GM23338 (cell line): Measurements from ENCODE around the gene DNAJB6. TPM values are rescaled to one million over a fixed set of nuclear protein-coding genes. Genes with fewer than 3 reads are reported as not detected.

Experiments
- ATAC-seq: fragments of 200-7000 bp; cut with Tn5 transposase; 3 replicates; pipeline ENCODE4 v1.9.1; 2020
- DNase-seq: peaks from one replicate; pipeline ENCODE4 v3.0.0-alpha.2; 2015; ENCODE audit warnings: low spot score
- H2AFZ ChIP-seq: fragments of 200-600 bp; sonication (generic); 2 replicates; pipeline ENCODE4 v1.8.0; 2016; ENCODE audit warnings: antibody characterized with exemption, mild to moderate bottlenecking, moderate library complexity
- H3F3A ChIP-seq: fragments of 200-600 bp; sonication (generic); replicated peaks from 2 replicates; pipeline ENCODE4 v1.8.0; 2017; ENCODE audit warnings: antibody characterized with exemption, mixed run types, low read depth
- H3K27ac ChIP-seq: fragments of 200-600 bp; sonication (generic); 2 replicates; pipeline ENCODE4 v1.6.1; 2016; ENCODE audit warnings: low read depth
- H3K27me3 ChIP-seq: fragments of 200-600 bp; sonication (generic); 2 replicates; pipeline ENCODE4 v1.8.0; 2016; ENCODE audit warnings: mild to moderate bottlenecking, mixed run types, moderate library complexity; ENCODE audit not compliant: insufficient read depth
- H3K36me3 ChIP-seq: fragments of 200-600 bp; sonication (generic); 2 replicates; pipeline ENCODE4 v1.8.0; 2016; ENCODE audit warnings: mild to moderate bottlenecking; ENCODE audit not compliant: insufficient read depth
- H3K4me1 ChIP-seq: fragments of 200-600 bp; sonication (generic); 2 replicates; pipeline ENCODE4 v1.8.0; 2016; ENCODE audit warnings: mild to moderate bottlenecking, moderate library complexity; ENCODE audit not compliant: insufficient read depth
- H3K4me2 ChIP-seq: fragments of 200-600 bp; sonication (generic); 2 replicates; pipeline ENCODE4 v1.7.1; 2017; ENCODE audit warnings: mixed run types
- H3K4me3 ChIP-seq: fragments of 200-600 bp; sonication (generic); 2 replicates; pipeline ENCODE4 v1.6.1; 2016; ENCODE audit warnings: mixed run types
- H3K79me2 ChIP-seq: fragments of 200-600 bp; sonication (generic); replicated peaks from 2 replicates; pipeline ENCODE4 v1.8.0; 2017; ENCODE audit warnings: mild to moderate bottlenecking; ENCODE audit not compliant: insufficient read depth
- H3K9me2 ChIP-seq: fragments of 200-600 bp; sonication (generic); 2 replicates; pipeline ENCODE4 v1.8.0; 2017; ENCODE audit not compliant: insufficient read depth
- H4K20me1 ChIP-seq: fragments of 200-600 bp; sonication (generic); replicated peaks from 2 replicates; pipeline ENCODE4 v1.8.0; 2017; ENCODE audit warnings: mild to moderate bottlenecking; ENCODE audit not compliant: insufficient read depth
- H3K27ac Mint-ChIP-seq: 2 replicates; pipeline ENCODE4 v1.8.0; 2020; ENCODE audit warnings: inconsistent platforms, mild to moderate bottlenecking, moderate library complexity, mixed read lengths
- H3K27me3 Mint-ChIP-seq: 3 replicates; pipeline ENCODE4 v1.8.0; 2022; ENCODE audit warnings: low read depth, mild to moderate bottlenecking, moderate library complexity, mixed read lengths, inconsistent platforms; ENCODE audit not compliant: insufficient read depth, poor library complexity
- H3K36me3 Mint-ChIP-seq: 3 replicates; pipeline ENCODE4 v1.8.0; 2021; ENCODE audit warnings: low read depth, mild to moderate bottlenecking, inconsistent platforms, moderate library complexity, mixed read lengths
- H3K4me1 Mint-ChIP-seq: 3 replicates; pipeline ENCODE4 v1.8.0; 2020; ENCODE audit warnings: mild to moderate bottlenecking, inconsistent platforms, mixed read lengths
- H3K4me3 Mint-ChIP-seq: 3 replicates; pipeline ENCODE4 v1.8.0; 2021; ENCODE audit warnings: moderate library complexity, mild to moderate bottlenecking, inconsistent platforms, mixed read lengths
- H3K9me3 Mint-ChIP-seq: 3 replicates; pipeline ENCODE4 v1.8.0; 2020; ENCODE audit warnings: moderate library complexity, mild to moderate bottlenecking, inconsistent platforms, mixed read lengths
- CREB1 ChIP-seq: fragments of 250-450 bp; sonication (Bioruptor Pico); IDR thresholded peaks from 2 replicates; pipeline ENCODE4 v1.5.0; 2020; ENCODE audit warnings: low read depth, mild to moderate bottlenecking, moderate library complexity
- EZH2 ChIP-seq: fragments of 200-600 bp; sonication (generic); IDR thresholded peaks from one replicate; pipeline ENCODE4 v1.8.0; 2017; ENCODE audit warnings: antibody characterized with exemption, mild to moderate bottlenecking, low read depth; ENCODE audit not compliant: unreplicated experiment
- EZH2phosphoT487 ChIP-seq: fragments of 200-600 bp; sonication (generic); IDR thresholded peaks from one replicate; pipeline ENCODE4 v1.8.1; 2018; ENCODE audit warnings: antibody characterized with exemption; ENCODE audit not compliant: unreplicated experiment
- JUNB ChIP-seq: IDR thresholded peaks from one replicate; pipeline ENCODE4 v1.6.1; 2016; ENCODE audit warnings: antibody characterized with exemption; ENCODE audit not compliant: unreplicated experiment
- NANOG ChIP-seq: IDR thresholded peaks from 2 replicates; pipeline ENCODE4 v1.6.1; 2016; ENCODE audit warnings: antibody characterized with exemption, borderline replicate concordance
- POLR2AphosphoS5 ChIP-seq: IDR thresholded peaks from 2 replicates; pipeline ENCODE4 v1.6.1; 2016; ENCODE audit warnings: antibody characterized with exemption, low read depth
- ZNF114 ChIP-seq: fragments of 250-450 bp; sonication (Bioruptor Pico); IDR thresholded peaks from 2 replicates; pipeline ENCODE4 v1.5.0; 2020; ENCODE audit warnings: mild to moderate bottlenecking, moderate library complexity
- ZNF331 ChIP-seq: fragments of 250-450 bp; sonication (Bioruptor Pico); IDR thresholded peaks from 2 replicates; pipeline ENCODE4 v1.5.0; 2020; ENCODE audit warnings: low read depth, mild to moderate bottlenecking, moderate library complexity
- polyA plus RNA-seq: library from polyadenylated mRNA; unstranded; fragments of >200 nt; fragmentation: Nextera tagmentation; extraction: Ambion mirVana; gene quantifications from 2 replicates; pipeline ENCODE4 v1.2.1, GENCODE V29; 2016
- total RNA-seq: library from RNA; depleted of rRNA; stranded (reverse); fragments of >200 nt; shearing (Covaris generic); gene quantifications from 2 replicates; pipeline ENCODE4 v1.2.3, GENCODE V29; 2014
- TF ChIP-seq, protein P1 (sequence below): fragments of 250-450 bp; sonication (Bioruptor Pico); IDR thresholded peaks from 2 replicates; pipeline ENCODE4 v1.5.0; 2020; ENCODE audit warnings: mild to moderate bottlenecking, moderate library complexity
- TF ChIP-seq, protein P2 (sequence below): IDR thresholded peaks from one replicate; pipeline ENCODE4 v1.6.1; 2018; ENCODE audit warnings: antibody characterized with exemption; ENCODE audit not compliant: unreplicated experiment
- TF ChIP-seq, protein P3 (sequence below): IDR thresholded peaks from 2 replicates; pipeline ENCODE4 v1.6.1; 2016; ENCODE audit warnings: antibody characterized with exemption
- TF ChIP-seq, protein P4 (sequence below), 2 experiments: fragments of 200-600 bp in 1 of 2; sonication (generic) in 1 of 2; conservative IDR thresholded peaks; 2 replicates each; pipeline versions ENCODE4 v1.5.1 to v1.6.1; 2016 to 2017; ENCODE audit warnings: antibody characterized with exemption in 2 of 2, low read depth in 2 of 2, mild to moderate bottlenecking in 2 of 2, moderate library complexity in 1 of 2

The DNAJB6 gene
- total and polyA plus RNA-seq, 2 experiments from 2014 or later: 308 to 322 TPM

DNA sequence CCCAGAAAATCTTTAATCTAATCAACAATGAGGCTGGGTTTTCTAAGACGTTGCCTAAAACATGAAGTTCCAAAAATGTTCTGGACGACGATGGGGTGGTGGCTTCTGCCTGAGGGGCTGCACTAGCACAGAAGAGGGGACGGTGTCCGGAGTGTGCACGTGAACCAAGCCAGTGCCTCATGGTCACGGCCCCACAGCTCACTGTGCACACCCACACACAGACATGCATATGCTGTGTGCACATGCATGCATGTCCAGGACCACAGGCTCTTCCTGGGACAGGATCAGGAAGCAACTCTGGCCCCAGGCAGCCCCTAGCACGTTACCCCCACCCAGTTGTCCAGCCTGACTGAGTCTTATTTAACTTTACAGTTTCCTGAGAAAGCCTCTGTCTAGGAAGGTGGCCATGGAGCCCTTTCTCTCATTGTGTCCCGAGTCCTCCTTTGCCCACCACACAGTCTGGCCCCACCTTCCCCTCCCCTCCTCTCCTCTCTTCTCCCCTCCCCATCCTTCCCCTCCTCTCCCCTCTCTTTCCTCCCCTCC, 100.8 kb downstream of the DNAJB6 start:
- H3K79me2 ChIP-seq: no peaks in the 10 kb centered on the region
- ATAC-seq (no peak), DNase-seq (no peak)
- H3K27ac ChIP-seq: no peak overlapping the region
- H3K4me1 ChIP-seq: no peaks in the 10 kb centered on the region
- H3K27me3 Mint-ChIP-seq: peaks cover 18% of the 10 kb centered on the region
- no peak overlapping the region for H3K4me3 Mint-ChIP-seq
- no peak overlapping the region for H2AFZ ChIP-seq
- H3F3A ChIP-seq: 0 out of 2 replicates have a peak, but pooled peaks cover 5% of the 10 kb centered on the region
- no peaks in the 10 kb centered on the region; the same call in 2 of the 3 replicates for H3K4me1 Mint-ChIP-seq
- no peak for TF ChIP-seq EZH2phosphoT487
- no peak for TF ChIP-seq JUNB
- no peak for TF ChIP-seq NANOG
- no peak for TF ChIP-seq ZNF114 (CRISPR knock-in tag)
- TF ChIP-seq, protein P1, sequence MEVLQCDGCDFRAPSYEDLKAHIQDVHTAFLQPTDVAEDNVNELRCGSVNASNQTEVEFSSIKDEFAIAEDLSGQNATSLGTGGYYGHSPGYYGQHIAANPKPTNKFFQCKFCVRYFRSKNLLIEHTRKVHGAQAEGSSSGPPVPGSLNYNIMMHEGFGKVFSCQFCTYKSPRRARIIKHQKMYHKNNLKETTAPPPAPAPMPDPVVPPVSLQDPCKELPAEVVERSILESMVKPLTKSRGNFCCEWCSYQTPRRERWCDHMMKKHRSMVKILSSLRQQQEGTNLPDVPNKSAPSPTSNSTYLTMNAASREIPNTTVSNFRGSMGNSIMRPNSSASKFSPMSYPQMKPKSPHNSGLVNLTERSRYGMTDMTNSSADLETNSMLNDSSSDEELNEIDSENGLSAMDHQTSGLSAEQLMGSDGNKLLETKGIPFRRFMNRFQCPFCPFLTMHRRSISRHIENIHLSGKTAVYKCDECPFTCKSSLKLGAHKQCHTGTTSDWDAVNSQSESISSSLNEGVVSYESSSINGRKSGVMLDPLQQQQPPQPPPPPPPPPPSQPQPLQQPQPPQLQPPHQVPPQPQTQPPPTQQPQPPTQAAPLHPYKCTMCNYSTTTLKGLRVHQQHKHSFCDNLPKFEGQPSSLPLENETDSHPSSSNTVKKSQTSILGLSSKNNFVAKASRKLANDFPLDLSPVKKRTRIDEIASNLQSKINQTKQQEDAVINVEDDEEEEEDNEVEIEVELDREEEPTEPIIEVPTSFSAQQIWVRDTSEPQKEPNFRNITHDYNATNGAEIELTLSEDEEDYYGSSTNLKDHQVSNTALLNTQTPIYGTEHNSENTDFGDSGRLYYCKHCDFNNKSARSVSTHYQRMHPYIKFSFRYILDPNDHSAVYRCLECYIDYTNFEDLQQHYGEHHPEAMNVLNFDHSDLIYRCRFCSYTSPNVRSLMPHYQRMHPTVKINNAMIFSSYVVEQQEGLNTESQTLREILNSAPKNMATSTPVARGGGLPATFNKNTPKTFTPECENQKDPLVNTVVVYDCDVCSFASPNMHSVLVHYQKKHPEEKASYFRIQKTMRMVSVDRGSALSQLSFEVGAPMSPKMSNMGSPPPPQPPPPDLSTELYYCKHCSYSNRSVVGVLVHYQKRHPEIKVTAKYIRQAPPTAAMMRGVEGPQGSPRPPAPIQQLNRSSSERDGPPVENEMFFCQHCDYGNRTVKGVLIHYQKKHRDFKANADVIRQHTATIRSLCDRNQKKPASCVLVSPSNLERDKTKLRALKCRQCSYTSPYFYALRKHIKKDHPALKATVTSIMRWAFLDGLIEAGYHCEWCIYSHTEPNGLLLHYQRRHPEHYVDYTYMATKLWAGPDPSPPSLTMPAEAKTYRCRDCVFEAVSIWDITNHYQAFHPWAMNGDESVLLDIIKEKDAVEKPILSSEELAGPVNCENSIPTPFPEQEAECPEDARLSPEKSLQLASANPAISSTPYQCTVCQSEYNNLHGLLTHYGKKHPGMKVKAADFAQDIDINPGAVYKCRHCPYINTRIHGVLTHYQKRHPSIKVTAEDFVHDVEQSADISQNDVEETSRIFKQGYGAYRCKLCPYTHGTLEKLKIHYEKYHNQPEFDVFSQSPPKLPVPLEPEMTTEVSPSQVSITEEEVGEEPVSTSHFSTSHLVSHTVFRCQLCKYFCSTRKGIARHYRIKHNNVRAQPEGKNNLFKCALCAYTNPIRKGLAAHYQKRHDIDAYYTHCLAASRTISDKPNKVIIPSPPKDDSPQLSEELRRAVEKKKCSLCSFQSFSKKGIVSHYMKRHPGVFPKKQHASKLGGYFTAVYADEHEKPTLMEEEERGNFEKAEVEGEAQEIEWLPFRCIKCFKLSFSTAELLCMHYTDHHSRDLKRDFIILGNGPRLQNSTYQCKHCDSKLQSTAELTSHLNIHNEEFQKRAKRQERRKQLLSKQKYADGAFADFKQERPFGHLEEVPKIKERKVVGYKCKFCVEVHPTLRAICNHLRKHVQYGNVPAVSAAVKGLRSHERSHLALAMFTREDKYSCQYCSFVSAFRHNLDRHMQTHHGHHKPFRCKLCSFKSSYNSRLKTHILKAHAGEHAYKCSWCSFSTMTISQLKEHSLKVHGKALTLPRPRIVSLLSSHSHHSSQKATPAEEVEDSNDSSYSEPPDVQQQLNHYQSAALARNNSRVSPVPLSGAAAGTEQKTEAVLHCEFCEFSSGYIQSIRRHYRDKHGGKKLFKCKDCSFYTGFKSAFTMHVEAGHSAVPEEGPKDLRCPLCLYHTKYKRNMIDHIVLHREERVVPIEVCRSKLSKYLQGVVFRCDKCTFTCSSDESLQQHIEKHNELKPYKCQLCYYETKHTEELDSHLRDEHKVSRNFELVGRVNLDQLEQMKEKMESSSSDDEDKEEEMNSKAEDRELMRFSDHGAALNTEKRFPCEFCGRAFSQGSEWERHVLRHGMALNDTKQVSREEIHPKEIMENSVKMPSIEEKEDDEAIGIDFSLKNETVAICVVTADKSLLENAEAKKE: no peak
- TF ChIP-seq ZNF331 (CRISPR knock-in tag): no peak
- TF ChIP-seq, protein P2, sequence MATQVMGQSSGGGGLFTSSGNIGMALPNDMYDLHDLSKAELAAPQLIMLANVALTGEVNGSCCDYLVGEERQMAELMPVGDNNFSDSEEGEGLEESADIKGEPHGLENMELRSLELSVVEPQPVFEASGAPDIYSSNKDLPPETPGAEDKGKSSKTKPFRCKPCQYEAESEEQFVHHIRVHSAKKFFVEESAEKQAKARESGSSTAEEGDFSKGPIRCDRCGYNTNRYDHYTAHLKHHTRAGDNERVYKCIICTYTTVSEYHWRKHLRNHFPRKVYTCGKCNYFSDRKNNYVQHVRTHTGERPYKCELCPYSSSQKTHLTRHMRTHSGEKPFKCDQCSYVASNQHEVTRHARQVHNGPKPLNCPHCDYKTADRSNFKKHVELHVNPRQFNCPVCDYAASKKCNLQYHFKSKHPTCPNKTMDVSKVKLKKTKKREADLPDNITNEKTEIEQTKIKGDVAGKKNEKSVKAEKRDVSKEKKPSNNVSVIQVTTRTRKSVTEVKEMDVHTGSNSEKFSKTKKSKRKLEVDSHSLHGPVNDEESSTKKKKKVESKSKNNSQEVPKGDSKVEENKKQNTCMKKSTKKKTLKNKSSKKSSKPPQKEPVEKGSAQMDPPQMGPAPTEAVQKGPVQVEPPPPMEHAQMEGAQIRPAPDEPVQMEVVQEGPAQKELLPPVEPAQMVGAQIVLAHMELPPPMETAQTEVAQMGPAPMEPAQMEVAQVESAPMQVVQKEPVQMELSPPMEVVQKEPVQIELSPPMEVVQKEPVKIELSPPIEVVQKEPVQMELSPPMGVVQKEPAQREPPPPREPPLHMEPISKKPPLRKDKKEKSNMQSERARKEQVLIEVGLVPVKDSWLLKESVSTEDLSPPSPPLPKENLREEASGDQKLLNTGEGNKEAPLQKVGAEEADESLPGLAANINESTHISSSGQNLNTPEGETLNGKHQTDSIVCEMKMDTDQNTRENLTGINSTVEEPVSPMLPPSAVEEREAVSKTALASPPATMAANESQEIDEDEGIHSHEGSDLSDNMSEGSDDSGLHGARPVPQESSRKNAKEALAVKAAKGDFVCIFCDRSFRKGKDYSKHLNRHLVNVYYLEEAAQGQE: no peak
- TF ChIP-seq, protein P3, sequence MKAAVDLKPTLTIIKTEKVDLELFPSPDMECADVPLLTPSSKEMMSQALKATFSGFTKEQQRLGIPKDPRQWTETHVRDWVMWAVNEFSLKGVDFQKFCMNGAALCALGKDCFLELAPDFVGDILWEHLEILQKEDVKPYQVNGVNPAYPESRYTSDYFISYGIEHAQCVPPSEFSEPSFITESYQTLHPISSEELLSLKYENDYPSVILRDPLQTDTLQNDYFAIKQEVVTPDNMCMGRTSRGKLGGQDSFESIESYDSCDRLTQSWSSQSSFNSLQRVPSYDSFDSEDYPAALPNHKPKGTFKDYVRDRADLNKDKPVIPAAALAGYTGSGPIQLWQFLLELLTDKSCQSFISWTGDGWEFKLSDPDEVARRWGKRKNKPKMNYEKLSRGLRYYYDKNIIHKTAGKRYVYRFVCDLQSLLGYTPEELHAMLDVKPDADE: no peak
- no peak for TF ChIP-seq POLR2AphosphoS5
- TF ChIP-seq, protein P4, sequence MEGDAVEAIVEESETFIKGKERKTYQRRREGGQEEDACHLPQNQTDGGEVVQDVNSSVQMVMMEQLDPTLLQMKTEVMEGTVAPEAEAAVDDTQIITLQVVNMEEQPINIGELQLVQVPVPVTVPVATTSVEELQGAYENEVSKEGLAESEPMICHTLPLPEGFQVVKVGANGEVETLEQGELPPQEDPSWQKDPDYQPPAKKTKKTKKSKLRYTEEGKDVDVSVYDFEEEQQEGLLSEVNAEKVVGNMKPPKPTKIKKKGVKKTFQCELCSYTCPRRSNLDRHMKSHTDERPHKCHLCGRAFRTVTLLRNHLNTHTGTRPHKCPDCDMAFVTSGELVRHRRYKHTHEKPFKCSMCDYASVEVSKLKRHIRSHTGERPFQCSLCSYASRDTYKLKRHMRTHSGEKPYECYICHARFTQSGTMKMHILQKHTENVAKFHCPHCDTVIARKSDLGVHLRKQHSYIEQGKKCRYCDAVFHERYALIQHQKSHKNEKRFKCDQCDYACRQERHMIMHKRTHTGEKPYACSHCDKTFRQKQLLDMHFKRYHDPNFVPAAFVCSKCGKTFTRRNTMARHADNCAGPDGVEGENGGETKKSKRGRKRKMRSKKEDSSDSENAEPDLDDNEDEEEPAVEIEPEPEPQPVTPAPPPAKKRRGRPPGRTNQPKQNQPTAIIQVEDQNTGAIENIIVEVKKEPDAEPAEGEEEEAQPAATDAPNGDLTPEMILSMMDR (conservative IDR thresholded peaks at IDR 0.05; ENCODE audit: low read depth in 2 of 2): no peak
- no peak for TF ChIP-seq EZH2
- no peak for TF ChIP-seq CREB1
- H3K27me3 ChIP-seq: no peaks in the 10 kb centered on the region
- no peak overlapping the region for H3K27ac Mint-ChIP-seq
- H3K36me3 ChIP-seq: no peaks in the 10 kb centered on the region
- no peaks in the 10 kb centered on the region for H3K9me2 ChIP-seq
- H3K36me3 Mint-ChIP-seq: peaks cover 32% of the 10 kb centered on the region
- no peak overlapping the region for H3K4me3 ChIP-seq
- H3K9me3 Mint-ChIP-seq: peaks cover 78% of the 10 kb centered on the region
- H4K20me1 ChIP-seq: no peaks in the 10 kb centered on the region
- no peak overlapping the region for H3K4me2 ChIP-seq
